ENCODE measurements around the gene NQO2.

NQO2 gene

DNA sequence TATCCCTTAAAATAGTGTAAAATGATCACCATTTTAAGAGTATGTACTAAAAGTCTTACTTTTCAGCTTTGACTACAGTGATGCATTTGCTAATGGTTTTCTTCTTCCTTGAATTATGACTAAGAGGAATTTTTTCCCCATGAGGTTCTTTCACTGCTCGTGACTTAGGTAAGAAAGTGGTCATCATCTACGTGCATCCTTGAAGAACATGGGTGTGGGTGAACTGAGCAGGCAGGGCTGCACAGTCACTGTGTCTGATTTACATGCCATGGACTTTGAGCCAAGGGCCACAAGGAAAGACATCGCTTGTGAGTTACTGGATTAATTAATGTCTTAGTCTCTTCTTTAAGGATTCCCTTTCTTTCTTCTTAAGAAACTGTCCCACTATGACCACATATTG is 33.3 kb downstream of the NQO2 start:
- TF ChIP-seq POU2F2 (IDR thresholded peaks at IDR 0.05; ENCODE audit: low read depth, low read length) (no peak), SPI1 (IDR thresholded peaks at IDR 0.05; ENCODE audit: low read depth, low read length) (no peak), PAX5 (IDR thresholded peaks at IDR 0.05; ENCODE audit: insufficient read depth, low read length, severe bottlenecking) (no peak), POLR2AphosphoS5 (IDR thresholded peaks at IDR 0.05; ENCODE audit: low read depth, low read length) (no peak), TAF1 (IDR thresholded peaks at IDR 0.05; ENCODE audit: low read depth, low read length) (no peak), POLR2A (IDR thresholded peaks at IDR 0.05; ENCODE audit: low read depth, low read length) (no peak)
- FAIRE-seq: no peak
- DNase-seq (ENCODE audit: insufficient read length, low spot score): no peak

DNA sequence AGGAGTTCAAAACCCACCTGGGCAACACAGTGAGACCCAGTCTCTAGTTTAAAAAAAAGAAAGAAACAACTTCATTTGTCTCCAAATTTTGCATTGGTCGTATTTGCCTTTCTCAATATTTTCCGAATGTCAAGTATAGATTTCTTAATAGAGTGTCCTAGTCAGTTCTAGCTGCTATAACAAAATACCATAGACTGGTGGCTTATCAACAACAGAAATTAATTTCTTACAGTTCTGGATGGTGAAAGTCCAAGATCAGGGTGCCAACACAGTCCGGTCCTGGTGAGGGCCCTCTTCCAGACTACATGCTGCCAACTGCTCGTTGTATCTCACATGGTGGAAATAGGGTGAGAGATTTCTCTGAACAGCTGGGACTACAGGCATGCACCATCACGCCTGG is 34.0 kb downstream of the NQO2 start:
- FAIRE-seq (no peak), DNase-seq (ENCODE audit: insufficient read length, low spot score) (no peak)
- no peak for TF ChIP-seq POLR2AphosphoS5 (IDR thresholded peaks at IDR 0.05; ENCODE audit: low read depth, low read length)
- TF ChIP-seq POLR2A (IDR thresholded peaks at IDR 0.05; ENCODE audit: low read depth, low read length): no peak
- no peak for TF ChIP-seq PAX5 (IDR thresholded peaks at IDR 0.05; ENCODE audit: insufficient read depth, low read length, severe bottlenecking)
- TF ChIP-seq SPI1 (IDR thresholded peaks at IDR 0.05; ENCODE audit: low read depth, low read length): no peak
- no peak for TF ChIP-seq POU2F2 (IDR thresholded peaks at IDR 0.05; ENCODE audit: low read depth, low read length)

DNA sequence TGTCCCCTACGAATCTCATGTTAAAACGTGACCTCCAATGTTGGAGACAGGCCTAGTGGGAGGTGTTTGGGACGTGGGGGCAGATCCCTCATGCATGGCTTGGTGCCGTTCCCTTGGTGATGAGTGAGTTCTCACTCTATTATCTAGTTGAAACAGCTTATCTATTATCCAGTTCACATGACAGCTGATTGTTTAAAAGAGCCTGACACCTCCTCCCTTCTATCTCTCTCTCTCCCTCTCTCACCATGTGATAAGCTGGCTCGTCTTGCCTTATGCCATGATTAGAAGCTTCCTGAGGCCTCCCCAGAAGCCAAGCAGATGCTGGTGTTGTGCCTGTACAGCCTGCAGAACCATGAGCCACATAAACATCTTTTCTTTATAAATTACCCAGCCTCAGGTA is 35.7 kb downstream of the NQO2 start:
- FAIRE-seq (no peak), DNase-seq (ENCODE audit: insufficient read length, low spot score) (no peak)
- TF ChIP-seq SPI1 (IDR thresholded peaks at IDR 0.05; ENCODE audit: low read depth, low read length): no peak
- TF ChIP-seq POU2F2 (IDR thresholded peaks at IDR 0.05; ENCODE audit: low read depth, low read length): no peak
- TF ChIP-seq POLR2A (IDR thresholded peaks at IDR 0.05; ENCODE audit: low read depth, low read length): no peak
- no peak for TF ChIP-seq TAF1 (IDR thresholded peaks at IDR 0.05; ENCODE audit: low read depth, low read length)
- TF ChIP-seq PAX5 (IDR thresholded peaks at IDR 0.05; ENCODE audit: insufficient read depth, low read length, severe bottlenecking): no peak
- no peak for TF ChIP-seq POLR2AphosphoS5 (IDR thresholded peaks at IDR 0.05; ENCODE audit: low read depth, low read length)

DNA sequence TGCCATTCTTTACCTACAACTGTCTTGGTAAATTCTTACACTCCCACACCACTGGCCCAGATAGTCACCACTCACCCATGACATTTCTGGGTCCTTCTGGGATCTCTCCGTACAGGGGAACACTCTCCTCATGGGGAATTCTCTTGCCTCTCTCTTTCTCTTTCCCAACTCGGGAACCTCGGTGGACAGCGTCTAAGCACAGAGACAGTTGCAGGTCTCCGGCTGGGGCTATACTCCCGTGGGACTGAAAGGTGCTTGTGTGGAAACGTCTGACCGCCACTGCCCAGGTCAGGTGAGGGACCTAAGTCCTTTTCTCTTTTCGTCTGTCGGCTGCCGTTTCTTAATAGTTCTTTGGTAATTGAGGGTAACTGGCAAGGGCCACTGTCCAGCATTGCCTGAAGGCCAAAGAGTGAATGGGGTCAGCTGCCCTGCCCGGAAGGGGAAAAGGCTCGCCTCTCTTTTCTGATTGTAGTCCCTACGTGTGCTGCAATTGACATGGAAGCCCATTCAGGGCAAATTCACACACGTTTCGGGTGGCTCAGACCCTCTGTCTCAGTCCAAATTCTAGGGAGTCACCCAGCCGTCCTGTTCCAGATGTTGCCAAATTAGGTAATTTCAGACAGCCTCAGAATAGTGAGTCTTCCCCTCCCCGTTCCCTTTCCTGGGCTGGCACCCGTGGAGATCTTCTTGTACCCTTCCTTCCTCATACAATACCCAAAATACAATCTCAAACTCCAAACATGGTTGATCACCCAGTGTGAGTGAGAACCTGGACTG is 37.4 kb downstream of the NQO2 start:
- TF ChIP-seq POLR2AphosphoS5 (IDR thresholded peaks at IDR 0.05; ENCODE audit: low read depth, low read length): no peak
- no peak for TF ChIP-seq PAX5 (IDR thresholded peaks at IDR 0.05; ENCODE audit: insufficient read depth, low read length, severe bottlenecking)
- TF ChIP-seq POLR2A (IDR thresholded peaks at IDR 0.05; ENCODE audit: low read depth, low read length): no peak
- no peak for TF ChIP-seq TAF1 (IDR thresholded peaks at IDR 0.05; ENCODE audit: low read depth, low read length)
- no peak for TF ChIP-seq POU2F2 (IDR thresholded peaks at IDR 0.05; ENCODE audit: low read depth, low read length)
- no peak for TF ChIP-seq SPI1 (IDR thresholded peaks at IDR 0.05; ENCODE audit: low read depth, low read length)
- FAIRE-seq: no peak

DNA sequence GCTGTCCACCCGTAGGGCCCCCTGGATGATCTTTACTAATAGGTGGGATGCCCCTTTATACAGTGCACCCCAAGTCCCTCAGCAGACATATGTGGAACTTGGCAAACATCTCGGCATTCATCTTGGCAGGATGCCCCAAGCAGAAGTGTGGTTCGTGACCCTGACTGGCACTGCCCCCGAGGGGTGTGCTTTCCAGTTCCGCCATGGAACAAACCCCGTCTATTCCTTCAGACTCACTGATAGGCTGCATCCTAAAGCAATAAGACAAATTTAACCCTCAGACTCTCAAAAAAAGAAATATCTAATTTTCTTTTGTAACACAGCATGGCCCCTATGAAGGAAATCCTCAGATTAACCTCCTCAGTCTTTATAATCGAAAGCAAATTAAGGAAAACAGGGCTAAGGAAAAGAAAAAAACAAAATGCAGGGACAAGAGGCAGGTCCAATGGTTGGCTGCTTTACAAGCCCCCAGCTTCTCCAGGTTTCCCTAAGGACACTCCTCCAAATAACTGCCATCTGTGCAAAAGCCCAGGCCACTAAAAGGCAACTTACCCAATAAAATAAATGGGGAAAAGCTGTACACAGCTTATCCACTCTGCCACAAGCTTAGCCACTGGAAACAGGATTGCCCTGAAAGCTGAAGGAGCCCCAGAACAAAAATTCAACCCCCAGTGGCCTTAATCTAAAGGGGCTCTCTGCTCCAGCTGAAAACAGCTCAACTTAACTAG is 38.1 kb downstream of the NQO2 start:
- DNase-seq (ENCODE audit: insufficient read length, low spot score) (no peak), FAIRE-seq (no peak)
- no peak for TF ChIP-seq POLR2AphosphoS5 (IDR thresholded peaks at IDR 0.05; ENCODE audit: low read depth, low read length)
- TF ChIP-seq SPI1 (IDR thresholded peaks at IDR 0.05; ENCODE audit: low read depth, low read length): no peak
- TF ChIP-seq POU2F2 (IDR thresholded peaks at IDR 0.05; ENCODE audit: low read depth, low read length): no peak
- TF ChIP-seq PAX5 (IDR thresholded peaks at IDR 0.05; ENCODE audit: insufficient read depth, low read length, severe bottlenecking): no peak
- TF ChIP-seq TAF1 (IDR thresholded peaks at IDR 0.05; ENCODE audit: low read depth, low read length): no peak
- TF ChIP-seq POLR2A (IDR thresholded peaks at IDR 0.05; ENCODE audit: low read depth, low read length): no peak

More for the DNA sequence above, 37.4 kb downstream of the NQO2 start:
- DNase-seq (ENCODE audit: insufficient read length, low spot score): no peak

DNA sequence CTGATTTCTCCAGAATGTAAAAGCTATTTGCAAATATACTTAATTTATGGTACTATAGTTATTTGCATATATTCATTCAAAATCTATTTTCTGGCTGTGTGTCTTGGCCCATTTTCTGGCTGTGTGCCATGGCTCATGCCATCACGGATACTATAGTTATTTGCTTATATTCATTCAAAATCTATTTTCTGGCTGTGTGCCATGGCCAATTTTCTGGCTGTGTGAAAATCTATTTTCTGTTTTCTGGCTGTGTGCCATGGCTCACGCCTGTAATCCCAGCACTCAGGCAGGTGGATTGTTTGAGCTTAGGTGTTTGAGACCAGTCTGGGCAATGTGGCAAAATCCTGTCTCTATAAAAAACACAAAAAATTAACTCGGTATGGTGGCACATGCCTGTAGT is 39.7 kb downstream of the NQO2 start:
- no peak for DNase-seq (ENCODE audit: insufficient read length, low spot score)

DNA sequence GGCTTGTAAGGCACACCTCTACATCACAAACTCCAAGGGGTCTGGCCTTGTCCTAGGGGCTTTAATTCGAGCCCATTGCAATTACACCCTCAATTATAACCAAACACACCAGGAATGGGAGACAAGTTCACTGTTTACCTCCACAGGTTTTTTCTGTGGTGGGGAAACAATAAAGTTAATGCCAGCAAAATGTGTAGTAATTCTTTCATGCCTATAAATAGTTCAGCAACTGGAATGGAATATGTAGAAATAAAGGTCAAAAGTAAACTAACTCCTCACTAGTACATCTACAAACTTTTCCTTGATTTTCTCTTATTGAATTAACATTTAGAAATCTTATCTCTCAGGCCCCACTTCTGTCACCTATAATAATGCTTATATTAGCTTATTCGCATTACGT is 41.5 kb downstream of the NQO2 start:
- DNase-seq (ENCODE audit: insufficient read length, low spot score): no peak
- no peak for FAIRE-seq
- TF ChIP-seq PAX5 (IDR thresholded peaks at IDR 0.05; ENCODE audit: insufficient read depth, low read length, severe bottlenecking) (no peak), POLR2A (IDR thresholded peaks at IDR 0.05; ENCODE audit: low read depth, low read length) (no peak), TAF1 (IDR thresholded peaks at IDR 0.05; ENCODE audit: low read depth, low read length) (no peak), POLR2AphosphoS5 (IDR thresholded peaks at IDR 0.05; ENCODE audit: low read depth, low read length) (no peak), POU2F2 (IDR thresholded peaks at IDR 0.05; ENCODE audit: low read depth, low read length) (no peak), SPI1 (IDR thresholded peaks at IDR 0.05; ENCODE audit: low read depth, low read length) (no peak)

More for the DNA sequence above, 39.7 kb downstream of the NQO2 start:
- FAIRE-seq: no peak
- no peak for TF ChIP-seq PAX5 (IDR thresholded peaks at IDR 0.05; ENCODE audit: insufficient read depth, low read length, severe bottlenecking)
- TF ChIP-seq SPI1 (IDR thresholded peaks at IDR 0.05; ENCODE audit: low read depth, low read length): no peak
- TF ChIP-seq TAF1 (IDR thresholded peaks at IDR 0.05; ENCODE audit: low read depth, low read length): no peak
- TF ChIP-seq POU2F2 (IDR thresholded peaks at IDR 0.05; ENCODE audit: low read depth, low read length): no peak

DNA sequence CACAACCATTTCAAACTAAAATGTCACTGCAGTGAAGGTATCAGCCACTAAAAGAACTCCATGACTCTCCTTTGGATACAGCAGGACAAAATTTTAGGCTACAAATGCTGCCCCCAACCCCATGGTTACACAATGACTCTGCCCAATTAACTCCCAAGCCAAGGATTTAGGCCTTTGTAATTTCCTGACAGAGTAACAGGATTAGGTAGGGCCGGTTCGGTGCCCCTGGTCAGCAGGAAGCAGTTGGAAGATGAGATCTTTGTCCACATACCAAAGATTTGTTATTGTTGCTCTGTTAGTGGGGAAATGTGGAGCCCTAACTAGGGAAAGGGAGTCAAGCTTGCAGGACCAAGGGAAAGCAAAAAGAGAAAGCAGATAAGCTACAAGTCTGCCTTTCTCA is 41.9 kb downstream of the NQO2 start:
- FAIRE-seq (no peak), DNase-seq (ENCODE audit: insufficient read length, low spot score) (no peak)
- TF ChIP-seq POLR2AphosphoS5 (IDR thresholded peaks at IDR 0.05; ENCODE audit: low read depth, low read length) (no peak), POU2F2 (IDR thresholded peaks at IDR 0.05; ENCODE audit: low read depth, low read length) (no peak), POLR2A (IDR thresholded peaks at IDR 0.05; ENCODE audit: low read depth, low read length) (no peak)

DNA sequence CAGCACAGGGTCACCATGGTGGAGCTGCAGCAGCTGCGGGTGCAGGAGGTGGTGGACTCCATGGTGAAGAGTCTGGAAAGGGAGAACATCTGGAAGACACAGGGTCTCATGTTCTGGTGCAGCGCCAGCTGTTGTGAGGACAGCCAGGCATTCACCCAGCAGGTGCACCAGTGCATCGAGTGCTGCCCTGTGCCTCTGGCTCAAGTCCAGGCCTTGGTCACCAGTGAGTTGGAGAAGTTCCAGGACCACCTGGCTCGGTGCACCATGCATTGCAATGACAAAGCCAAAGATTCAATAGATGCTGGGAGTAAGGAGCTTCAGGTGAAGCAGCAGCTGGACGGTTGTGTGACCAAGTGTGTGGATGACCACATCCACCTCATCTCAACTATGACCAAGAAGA is 45.7 kb downstream of the NQO2 start:
- DNase-seq (ENCODE audit: insufficient read length, low spot score) (no peak), FAIRE-seq (no peak)
- no peak for TF ChIP-seq POLR2AphosphoS5 (IDR thresholded peaks at IDR 0.05; ENCODE audit: low read depth, low read length)
- TF ChIP-seq POU2F2 (IDR thresholded peaks at IDR 0.05; ENCODE audit: low read depth, low read length): no peak
- TF ChIP-seq PAX5 (IDR thresholded peaks at IDR 0.05; ENCODE audit: insufficient read depth, low read length, severe bottlenecking): no peak
- no peak for TF ChIP-seq POLR2A (IDR thresholded peaks at IDR 0.05; ENCODE audit: low read depth, low read length)
- no peak for TF ChIP-seq SPI1 (IDR thresholded peaks at IDR 0.05; ENCODE audit: low read depth, low read length)
- no peak for TF ChIP-seq TAF1 (IDR thresholded peaks at IDR 0.05; ENCODE audit: low read depth, low read length)
